Measurements from ENCODE around the gene SYNPR. TPM values are rescaled to one million over a fixed set of nuclear protein-coding genes. Genes with fewer than 3 reads are reported as not detected.

Gene SYNPR
- total RNA-seq, 1 experiment from 2014 or later, result not detected

DNA sequence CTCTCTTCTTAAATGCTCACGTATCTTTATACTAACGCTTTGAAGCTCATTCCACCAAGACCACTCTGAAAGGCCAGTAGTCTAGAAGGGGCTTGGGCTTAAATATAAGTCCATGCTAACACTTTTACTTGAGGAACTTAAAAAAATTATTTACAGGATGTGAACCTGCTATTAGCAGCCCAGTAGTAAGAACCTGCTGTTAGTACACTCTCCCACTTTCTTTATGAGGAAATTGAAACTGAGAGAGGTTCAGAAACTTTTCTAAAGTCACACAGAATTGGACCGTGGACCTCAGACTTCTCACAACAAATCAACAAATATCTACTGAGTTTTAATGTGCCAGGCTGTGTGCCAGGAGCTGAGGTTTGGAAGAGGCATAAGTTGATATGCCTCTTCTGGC is 53.4 kb downstream of the SYNPR start:
- DNase-seq (ENCODE audit: low read depth in 1 of 2, low spot score in 2 of 2), result no peak
- Histone ChIP-seq H3K27ac (no peak overlapping the region), H3K27me3 (replicated peaks) (no peaks in the 10 kb centered on the region), H3K4me3 (no peak overlapping the region), H3K9me3 (replicated peaks) (no peaks in the 10 kb centered on the region), H3K4me1 (replicated peaks) (no peaks in the 10 kb centered on the region), H3K36me3 (no peaks in the 10 kb centered on the region)

DNA sequence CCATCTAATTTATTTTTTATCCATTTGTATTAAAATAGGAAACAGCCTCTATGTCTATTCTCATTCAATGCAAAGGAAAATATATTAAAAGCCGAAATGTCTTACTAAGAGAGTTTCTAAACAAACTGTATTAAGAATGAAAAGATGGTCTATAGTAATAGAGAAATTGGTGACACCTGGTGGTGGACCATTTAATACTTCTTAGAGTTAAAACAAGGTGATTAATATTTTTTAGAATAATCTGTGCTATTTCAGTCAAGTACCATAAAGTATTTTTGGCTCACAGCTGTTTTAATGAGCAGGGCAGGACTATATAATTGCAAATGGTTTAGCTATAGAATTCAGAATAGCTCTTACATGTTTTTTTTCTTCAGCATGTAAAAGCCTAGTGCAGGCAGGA is 55.7 kb downstream of the SYNPR start:
- Histone ChIP-seq H3K27ac (no peak overlapping the region), H3K36me3 (no peaks in the 10 kb centered on the region), H3K4me3 (no peak overlapping the region), H3K9me3 (replicated peaks) (no peaks in the 10 kb centered on the region), H3K4me1 (replicated peaks) (no peaks in the 10 kb centered on the region), H3K27me3 (replicated peaks) (no peaks in the 10 kb centered on the region)
- DNase-seq (ENCODE audit: low read depth in 1 of 2, low spot score in 2 of 2), result no peak

DNA sequence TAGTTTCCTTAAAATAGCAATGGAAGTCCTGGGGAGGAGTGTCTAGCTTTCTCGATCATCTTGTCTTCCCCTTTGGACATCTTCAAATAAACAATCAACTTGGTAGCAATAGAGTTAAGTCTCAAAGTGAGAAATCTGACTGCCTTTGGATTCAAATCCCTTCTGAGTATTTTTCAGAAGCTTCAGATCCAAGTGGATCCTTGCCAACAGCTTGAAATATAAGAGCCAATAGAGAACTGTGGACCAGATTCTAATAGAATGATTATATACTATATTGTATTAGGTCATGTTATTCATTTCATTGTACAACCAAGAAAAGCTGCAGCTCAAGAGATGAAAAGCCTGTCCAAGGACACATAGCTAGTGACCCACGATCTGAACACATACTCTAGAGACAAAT is 60.2 kb downstream of the SYNPR start:
- no peaks in the 10 kb centered on the region for H3K9me3 ChIP-seq (replicated peaks)
- H3K27ac ChIP-seq, result no peak overlapping the region
- H3K36me3 ChIP-seq, result no peaks in the 10 kb centered on the region
- DNase-seq (ENCODE audit: low read depth in 1 of 2, low spot score in 2 of 2), result no peak
- no peak overlapping the region for H3K4me3 ChIP-seq
- H3K4me1 ChIP-seq (replicated peaks), result peaks cover 3% of the 10 kb centered on the region
- H3K27me3 ChIP-seq (replicated peaks), result no peaks in the 10 kb centered on the region

DNA sequence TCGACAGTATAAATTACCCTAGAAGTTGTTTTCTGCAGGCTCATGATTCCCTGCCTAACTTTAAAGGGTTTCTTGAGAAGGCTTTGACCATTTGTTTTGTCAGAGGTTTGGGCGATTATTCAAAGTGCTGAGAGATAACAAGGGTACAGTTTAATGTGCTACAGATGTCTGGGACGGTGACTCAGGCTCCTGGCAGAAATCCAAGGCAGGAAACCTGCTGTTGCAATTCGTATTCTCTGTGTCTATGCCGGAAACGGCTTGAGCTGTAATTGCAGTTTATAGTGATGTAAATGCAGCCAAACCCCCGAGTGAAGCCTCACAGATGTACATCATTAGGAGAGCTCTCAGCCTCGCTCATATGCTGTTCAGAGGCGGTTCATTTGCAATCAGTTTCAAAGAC is 65.6 kb downstream of the SYNPR start:
- Histone ChIP-seq H3K4me3 (no peak overlapping the region), H3K36me3 (no peaks in the 10 kb centered on the region), H3K27ac (no peak overlapping the region), H3K9me3 (replicated peaks) (no peaks in the 10 kb centered on the region), H3K27me3 (replicated peaks) (no peaks in the 10 kb centered on the region), H3K4me1 (replicated peaks) (peaks cover 9% of the 10 kb centered on the region)
- DNase-seq (ENCODE audit: low read depth in 1 of 2, low spot score in 2 of 2), result peak; percentile 66 to 88

DNA sequence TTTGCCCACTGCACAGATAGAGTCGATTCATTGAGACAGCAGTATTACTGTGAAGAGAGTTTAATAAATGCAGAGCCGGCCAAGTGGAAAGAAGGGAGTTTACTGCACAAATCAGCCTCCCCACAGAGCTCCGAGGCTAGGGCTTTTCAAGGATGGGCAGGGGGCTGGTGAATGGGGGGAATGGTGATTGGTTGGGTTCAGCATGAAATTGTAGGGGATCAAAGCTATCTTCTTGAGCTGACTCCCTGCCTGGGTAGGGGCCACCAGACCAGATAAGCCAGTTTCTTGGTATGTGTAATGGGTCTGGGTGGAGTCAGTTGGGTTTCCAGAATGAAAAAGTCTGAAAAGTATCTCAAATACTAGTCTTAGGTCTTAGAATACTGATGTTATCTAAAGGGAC is 66.6 kb downstream of the SYNPR start:
- no peak overlapping the region for H3K4me3 ChIP-seq
- no peaks in the 10 kb centered on the region for H3K36me3 ChIP-seq
- H3K9me3 ChIP-seq (replicated peaks), result no peaks in the 10 kb centered on the region
- H3K27ac ChIP-seq, result no peak overlapping the region
- H3K27me3 ChIP-seq (replicated peaks), result no peaks in the 10 kb centered on the region
- DNase-seq (ENCODE audit: low read depth in 1 of 2, low spot score in 2 of 2), result no peak
- peaks cover 9% of the 10 kb centered on the region for H3K4me1 ChIP-seq (replicated peaks)

DNA sequence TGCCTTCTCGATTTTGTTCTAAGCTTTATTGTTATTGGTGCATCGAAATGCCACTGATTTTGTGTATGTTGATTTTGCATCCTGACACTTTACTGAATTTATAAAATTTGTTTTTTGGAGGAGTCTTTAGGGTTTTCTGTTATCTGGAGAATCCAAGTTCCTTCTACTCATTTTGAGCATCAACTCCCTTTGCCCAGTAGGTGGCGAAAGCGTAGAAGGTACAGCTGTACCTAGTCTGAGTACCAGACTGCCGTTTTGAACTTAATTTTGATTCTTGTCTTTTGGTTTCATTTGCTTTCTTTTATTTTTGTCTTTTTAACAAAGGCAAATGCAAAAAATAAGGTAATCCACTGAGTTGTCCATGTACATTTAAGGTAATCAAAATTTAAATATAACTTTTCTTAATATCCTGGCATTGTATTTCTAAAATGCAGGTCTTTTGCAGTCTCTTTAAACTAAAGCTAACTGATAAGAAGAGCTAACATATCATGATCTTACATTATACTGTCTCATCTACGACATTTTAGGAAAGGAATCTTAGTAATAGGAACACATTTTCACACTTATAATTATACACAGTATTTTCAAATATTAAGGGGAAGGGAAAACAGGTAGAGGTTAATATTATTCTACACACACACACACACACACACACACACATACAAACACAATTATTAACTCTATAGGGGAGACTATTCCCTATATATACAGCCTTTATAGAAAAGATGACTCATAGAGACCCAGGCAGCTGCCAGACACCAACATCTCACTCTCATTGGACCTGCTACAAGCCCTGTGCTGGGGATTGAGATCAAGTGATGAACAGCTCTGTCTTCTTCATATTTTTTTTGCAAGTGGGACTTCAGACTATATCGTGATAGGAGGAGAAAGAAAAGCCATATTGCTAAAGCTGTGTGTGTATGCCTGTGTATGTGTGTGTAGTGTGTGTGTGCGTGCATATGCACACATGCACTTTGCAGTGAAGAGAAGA is 71.8 kb downstream of the SYNPR start:
- DNase-seq (ENCODE audit: low read depth in 1 of 2, low spot score in 2 of 2), result peak; percentile 13 to 57

DNA sequence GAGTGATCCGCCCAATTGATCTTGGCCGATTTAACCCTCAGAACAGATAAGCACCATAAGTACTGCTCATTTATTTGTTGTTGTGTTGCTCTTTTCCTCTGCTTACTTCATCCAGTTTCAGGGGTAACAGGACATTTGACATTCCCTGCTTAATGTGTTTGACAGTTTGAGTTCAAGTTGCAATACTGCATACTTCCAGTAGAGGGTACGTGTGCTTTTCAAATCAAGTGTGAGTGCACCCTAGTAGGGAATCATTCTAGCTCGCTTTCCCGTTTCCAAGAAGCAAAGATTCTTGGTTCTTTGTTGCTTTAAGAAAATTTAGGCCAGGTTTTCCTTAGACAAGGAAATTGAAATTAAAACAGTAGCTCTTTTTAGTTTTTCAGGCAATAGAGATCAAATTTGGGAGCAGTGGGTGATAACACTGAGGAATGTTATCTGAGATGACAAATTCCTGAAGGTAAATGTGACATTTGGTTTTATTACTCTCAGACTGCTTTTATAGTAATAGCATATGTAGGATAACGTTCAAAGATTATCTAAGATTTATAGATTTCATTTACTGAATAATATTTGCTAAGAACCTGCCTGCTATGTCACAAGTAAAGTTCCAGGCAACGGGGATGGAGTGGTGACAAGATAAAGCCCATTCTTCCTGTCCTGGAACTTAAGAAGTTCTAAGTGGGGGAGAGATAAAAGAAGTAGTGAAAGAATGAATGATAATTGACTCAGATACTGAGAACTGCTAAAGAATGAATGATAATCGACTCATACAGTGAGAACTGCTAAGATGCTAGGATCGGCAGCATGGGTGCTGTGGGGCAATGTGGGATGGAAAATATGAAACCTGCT is 73.3 kb downstream of the SYNPR start:
- DNase-seq (ENCODE audit: low read depth in 1 of 2, low spot score in 2 of 2), result peak in 1 of 2 experiments; percentile 38
- Histone ChIP-seq H3K27me3 (replicated peaks) (no peaks in the 10 kb centered on the region), H3K36me3 (no peaks in the 10 kb centered on the region), H3K27ac (no peak overlapping the region), H3K4me1 (replicated peaks) (peaks cover 9% of the 10 kb centered on the region), H3K4me3 (no peak overlapping the region), H3K9me3 (replicated peaks) (no peaks in the 10 kb centered on the region)

More for the DNA sequence above, 71.8 kb downstream of the SYNPR start:
- Histone ChIP-seq H3K4me1 (replicated peaks) (peaks cover 9% of the 10 kb centered on the region), H3K9me3 (replicated peaks) (no peaks in the 10 kb centered on the region), H3K27me3 (replicated peaks) (no peaks in the 10 kb centered on the region), H3K36me3 (no peaks in the 10 kb centered on the region), H3K27ac (no peak overlapping the region), H3K4me3 (no peak overlapping the region)

DNA sequence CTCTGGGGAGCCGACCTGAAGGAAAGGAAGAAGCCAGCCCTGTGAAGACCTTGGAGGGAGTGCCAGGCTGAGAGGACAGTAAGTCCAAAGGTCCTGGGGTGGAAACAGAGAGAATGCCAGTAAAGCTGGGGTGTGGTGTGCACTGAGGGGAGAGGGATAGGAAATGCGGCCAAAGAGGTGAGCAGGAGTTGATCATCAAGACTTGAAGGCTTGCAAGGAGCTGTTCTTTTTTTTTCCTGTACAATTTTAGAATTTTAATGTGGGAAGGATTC is 73.8 kb downstream of the SYNPR start:
- Histone ChIP-seq H3K36me3 (no peaks in the 10 kb centered on the region), H3K9me3 (replicated peaks) (no peaks in the 10 kb centered on the region), H3K4me3 (no peak overlapping the region), H3K4me1 (replicated peaks) (peaks cover 9% of the 10 kb centered on the region), H3K27me3 (replicated peaks) (no peaks in the 10 kb centered on the region), H3K27ac (no peak overlapping the region)
- DNase-seq (ENCODE audit: low read depth in 1 of 2, low spot score in 2 of 2), result no peak

DNA sequence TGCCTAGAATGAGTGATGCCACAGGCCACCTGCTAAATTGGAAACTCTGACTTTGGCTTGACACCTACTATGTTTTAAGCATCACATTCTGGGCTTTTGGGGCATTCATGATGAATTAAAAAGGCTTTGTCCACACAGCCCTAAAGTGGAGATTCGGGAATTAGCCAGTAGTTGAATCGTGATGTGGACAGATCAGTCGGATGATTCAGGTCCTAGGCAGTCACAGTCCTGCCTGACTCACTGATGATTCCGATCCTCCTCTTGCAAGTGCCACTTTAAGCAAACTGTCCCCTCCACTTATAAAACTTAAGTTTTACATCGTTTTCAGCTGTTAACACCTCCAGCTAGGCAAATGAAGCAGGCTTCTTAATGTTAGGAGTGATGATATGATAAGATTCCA is 75.3 kb downstream of the SYNPR start:
- no peaks in the 10 kb centered on the region for H3K27me3 ChIP-seq (replicated peaks)
- H3K9me3 ChIP-seq (replicated peaks), result no peaks in the 10 kb centered on the region
- no peak for DNase-seq (ENCODE audit: low read depth in 1 of 2, low spot score in 2 of 2)
- H3K4me3 ChIP-seq, result no peak overlapping the region
- H3K27ac ChIP-seq, result no peak overlapping the region
- peaks cover 9% of the 10 kb centered on the region for H3K4me1 ChIP-seq (replicated peaks)
- H3K36me3 ChIP-seq, result no peaks in the 10 kb centered on the region

DNA sequence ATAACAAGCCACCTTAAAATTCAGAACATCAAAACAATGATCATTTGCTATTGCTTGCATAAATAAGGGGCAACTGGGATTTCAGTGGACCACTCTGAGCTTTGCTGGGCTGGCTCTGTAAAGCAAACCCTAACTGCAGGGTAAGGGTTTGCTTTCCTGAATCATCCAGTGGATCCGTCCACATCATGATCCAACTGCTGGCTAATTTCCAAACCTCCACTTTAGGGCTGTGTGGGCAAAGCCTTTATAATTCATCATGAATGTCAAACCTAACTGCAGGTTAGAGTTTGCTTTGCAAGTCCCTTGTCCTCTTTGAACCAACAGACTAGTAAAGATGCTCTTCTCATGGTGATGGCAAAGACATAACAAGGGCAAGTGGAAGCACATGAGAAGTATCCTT is 76.1 kb downstream of the SYNPR start:
- no peak overlapping the region for H3K27ac ChIP-seq
- no peaks in the 10 kb centered on the region for H3K9me3 ChIP-seq (replicated peaks)
- DNase-seq (ENCODE audit: low read depth in 1 of 2, low spot score in 2 of 2), result no peak
- H3K27me3 ChIP-seq (replicated peaks), result no peaks in the 10 kb centered on the region
- H3K4me1 ChIP-seq (replicated peaks), result peaks cover 9% of the 10 kb centered on the region
- H3K4me3 ChIP-seq, result no peak overlapping the region
- H3K36me3 ChIP-seq, result no peaks in the 10 kb centered on the region

DNA sequence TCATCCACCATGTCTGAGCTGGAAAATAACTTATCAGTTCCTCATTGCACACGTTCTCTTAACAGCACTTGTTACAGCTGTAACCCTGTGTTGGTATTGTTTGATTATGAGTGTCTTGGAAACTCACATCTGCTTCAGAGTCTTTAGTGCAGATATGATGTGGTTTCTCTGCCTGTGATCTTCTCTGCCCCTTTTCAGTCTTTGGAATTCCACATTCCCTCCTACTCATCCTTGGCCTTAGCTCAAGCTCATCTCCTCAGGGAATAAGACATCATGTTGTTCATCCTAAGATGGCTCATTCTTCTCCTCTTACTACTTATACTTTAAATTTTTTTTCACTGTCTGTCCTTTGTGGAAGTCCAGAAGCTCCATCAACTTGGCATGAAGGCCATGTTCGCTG is 77.7 kb downstream of the SYNPR start:
- no peaks in the 10 kb centered on the region for H3K27me3 ChIP-seq (replicated peaks)
- peaks cover 9% of the 10 kb centered on the region for H3K4me1 ChIP-seq (replicated peaks)
- H3K36me3 ChIP-seq, result no peaks in the 10 kb centered on the region
- H3K27ac ChIP-seq, result no peak overlapping the region
- DNase-seq (ENCODE audit: low read depth in 1 of 2, low spot score in 2 of 2), result no peak
- no peaks in the 10 kb centered on the region for H3K9me3 ChIP-seq (replicated peaks)
- H3K4me3 ChIP-seq, result no peak overlapping the region

DNA sequence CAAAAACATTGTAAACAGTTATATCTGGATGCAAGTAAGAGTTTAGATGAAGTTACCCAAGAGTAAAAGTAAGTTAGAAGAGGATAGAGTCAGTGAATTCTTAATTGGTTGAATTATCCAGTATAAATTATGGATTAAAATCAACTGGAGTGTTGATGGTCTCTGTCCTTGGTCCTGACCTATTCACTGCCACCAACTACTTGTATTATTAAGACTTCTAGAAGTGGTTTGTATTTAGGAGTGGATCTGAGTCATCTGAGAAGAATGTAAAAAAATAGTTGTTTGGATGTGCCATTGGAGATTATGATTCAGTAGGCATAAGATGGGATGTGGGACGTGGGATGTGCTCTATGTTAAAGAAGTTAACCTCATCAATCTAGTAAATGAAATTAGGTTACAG is 86.4 kb downstream of the SYNPR start:
- Histone ChIP-seq H3K9me3 (replicated peaks) (no peaks in the 10 kb centered on the region), H3K36me3 (no peaks in the 10 kb centered on the region), H3K4me1 (replicated peaks) (no peaks in the 10 kb centered on the region), H3K4me3 (no peak overlapping the region), H3K27me3 (replicated peaks) (no peaks in the 10 kb centered on the region), H3K27ac (no peak overlapping the region)
- peak in 1 of 2 experiments; percentile 25 for DNase-seq (ENCODE audit: low read depth in 1 of 2, low spot score in 2 of 2)

DNA sequence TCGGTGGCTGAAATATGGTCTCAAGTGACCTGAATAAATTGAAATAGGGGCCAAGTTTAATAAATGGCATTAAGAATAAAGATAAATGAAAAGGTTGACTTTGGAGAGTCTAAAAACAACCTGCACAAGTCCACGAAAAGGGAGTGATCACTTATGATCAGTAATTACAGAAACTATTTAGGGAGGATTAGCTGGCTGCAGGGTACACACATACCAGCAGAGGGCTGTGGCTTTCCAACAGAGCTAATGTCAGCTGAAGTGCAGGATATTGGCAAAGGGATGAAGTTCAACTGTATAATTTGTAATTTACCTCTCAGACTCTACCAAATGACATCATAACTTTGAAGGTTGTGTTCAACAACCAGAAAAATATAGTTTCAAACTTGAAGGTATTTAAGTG is 86.8 kb downstream of the SYNPR start:
- H3K4me3 ChIP-seq, result no peak overlapping the region
- H3K27me3 ChIP-seq (replicated peaks), result no peaks in the 10 kb centered on the region
- no peaks in the 10 kb centered on the region for H3K9me3 ChIP-seq (replicated peaks)
- H3K36me3 ChIP-seq, result no peaks in the 10 kb centered on the region
- no peak for DNase-seq (ENCODE audit: low read depth in 1 of 2, low spot score in 2 of 2)
- H3K4me1 ChIP-seq (replicated peaks), result no peaks in the 10 kb centered on the region
- H3K27ac ChIP-seq, result no peak overlapping the region

DNA sequence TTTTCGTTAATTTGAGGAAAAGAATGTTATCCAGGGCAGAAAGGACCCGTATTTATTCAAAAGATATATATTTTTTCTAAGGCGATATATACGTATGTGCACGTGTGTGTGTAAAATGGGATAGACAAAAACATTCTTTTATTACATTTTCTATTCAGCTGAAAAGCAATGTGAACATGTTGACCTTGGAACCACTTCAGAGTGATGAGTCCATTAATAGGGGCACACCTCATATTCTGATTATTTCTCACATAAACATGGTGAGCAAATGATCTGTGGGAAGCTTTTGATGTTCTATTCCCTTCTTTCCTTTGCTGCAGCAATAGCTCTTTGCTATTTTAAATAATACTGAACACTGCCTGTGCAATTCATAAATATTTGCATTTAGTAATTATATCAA is 87.6 kb downstream of the SYNPR start:
- no peak for DNase-seq (ENCODE audit: low read depth in 1 of 2, low spot score in 2 of 2)
- no peaks in the 10 kb centered on the region for H3K27me3 ChIP-seq (replicated peaks)
- H3K36me3 ChIP-seq, result no peaks in the 10 kb centered on the region
- no peaks in the 10 kb centered on the region for H3K9me3 ChIP-seq (replicated peaks)
- H3K4me3 ChIP-seq, result no peak overlapping the region
- no peaks in the 10 kb centered on the region for H3K4me1 ChIP-seq (replicated peaks)
- H3K27ac ChIP-seq, result no peak overlapping the region
